ENCODE measurements around the gene NF1.
"Not testable (repeated sequence)": the region's sequence is repeated elsewhere in the genome, so short reads cannot be mapped to it uniquely, and the experiment has no call there.

- TF ChIP-seq, protein P1, sequence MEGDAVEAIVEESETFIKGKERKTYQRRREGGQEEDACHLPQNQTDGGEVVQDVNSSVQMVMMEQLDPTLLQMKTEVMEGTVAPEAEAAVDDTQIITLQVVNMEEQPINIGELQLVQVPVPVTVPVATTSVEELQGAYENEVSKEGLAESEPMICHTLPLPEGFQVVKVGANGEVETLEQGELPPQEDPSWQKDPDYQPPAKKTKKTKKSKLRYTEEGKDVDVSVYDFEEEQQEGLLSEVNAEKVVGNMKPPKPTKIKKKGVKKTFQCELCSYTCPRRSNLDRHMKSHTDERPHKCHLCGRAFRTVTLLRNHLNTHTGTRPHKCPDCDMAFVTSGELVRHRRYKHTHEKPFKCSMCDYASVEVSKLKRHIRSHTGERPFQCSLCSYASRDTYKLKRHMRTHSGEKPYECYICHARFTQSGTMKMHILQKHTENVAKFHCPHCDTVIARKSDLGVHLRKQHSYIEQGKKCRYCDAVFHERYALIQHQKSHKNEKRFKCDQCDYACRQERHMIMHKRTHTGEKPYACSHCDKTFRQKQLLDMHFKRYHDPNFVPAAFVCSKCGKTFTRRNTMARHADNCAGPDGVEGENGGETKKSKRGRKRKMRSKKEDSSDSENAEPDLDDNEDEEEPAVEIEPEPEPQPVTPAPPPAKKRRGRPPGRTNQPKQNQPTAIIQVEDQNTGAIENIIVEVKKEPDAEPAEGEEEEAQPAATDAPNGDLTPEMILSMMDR (IDR thresholded peaks at IDR 0.05), result not testable (repeated sequence)
- not testable (repeated sequence) for TF ChIP-seq POLR2A (IDR thresholded peaks at IDR 0.05); EP300 (IDR thresholded peaks at IDR 0.05; ENCODE audit: low read depth); POLR2AphosphoS5 (IDR thresholded peaks at IDR 0.05)
Measured at GRCh38 chr17:31262923-31263322, 168.1 kb downstream of the NF1 start.
